ENCODE results near the gene GAK. TPM values are rescaled to one million over a fixed set of nuclear protein-coding genes. Genes with fewer than 3 reads are reported as not detected.

Gene GAK
- total RNA-seq, 3 donors from 2014 or later (not counting 1 experiment from before 2014, with no cell fraction given): 349 to 358 (median 349) TPM

- WGBS (ENCODE audit: insufficient coverage): 95% methylated on average over 35 of the region's 35 CpGs
- no peaks in the 10 kb centered on the region for H3K36me3 Mint-ChIP-seq
- TF ChIP-seq CTCF (IDR thresholded peaks at IDR 0.05): no peak
- no peak overlapping the region for H3K4me3 ChIP-seq (ENCODE audit: low read length)
- H3K4me1 Mint-ChIP-seq: peaks cover 4 to 10% of the 10 kb centered on the region in 2 donors
- no peaks in the 10 kb centered on the region for H3K9me3 ChIP-seq (ENCODE audit: control insufficient read depth, insufficient read depth, low read length)
- H3K4me3 Mint-ChIP-seq: no peak overlapping the region
- intact Hi-C loops (cut with micrococcal nuclease): no loop called here
- no peaks in the 10 kb centered on the region for H3K27me3 ChIP-seq (ENCODE audit: control insufficient read depth, insufficient read depth, low read length)
- ATAC-seq (no peak), DNase-seq (no peak)
- H3K27me3 Mint-ChIP-seq (ENCODE audit: low read depth in 2 of 2): no peaks in the 10 kb centered on the region
- peaks cover 51% of the 10 kb centered on the region for H3K36me3 ChIP-seq (ENCODE audit: control insufficient read depth, insufficient read depth, low read length)
- no peak overlapping the region for H3K27ac ChIP-seq (ENCODE audit: low read length)
- H3K27ac Mint-ChIP-seq: no peak overlapping the region
- H3K9me3 Mint-ChIP-seq: no peaks in the 10 kb centered on the region
- no peaks in the 10 kb centered on the region for H3K4me1 ChIP-seq (ENCODE audit: control insufficient read depth, insufficient read depth, low read length)
Measured at GRCh38 chr4:960636-961350, 28.7 kb upstream of the GAK start.

GRCh38 chr4:960140-960635 lies 28.1 kb upstream of the GAK start:
- peaks cover 49% of the 10 kb centered on the region for H3K36me3 ChIP-seq (ENCODE audit: control insufficient read depth, insufficient read depth, low read length)

GRCh38 chr4:959338-960139 lies 27.4 kb upstream of the GAK start:
- 92% methylated on average over 24 of the region's 24 CpGs for WGBS (ENCODE audit: insufficient coverage)
- no peak for DNase-seq

More at GRCh38 chr4:960140-960635, 28.1 kb upstream of the GAK start:
- Mint-ChIP-seq H3K4me1 (peaks cover 4 to 10% of the 10 kb centered on the region in 2 donors), H3K4me3 (no peak overlapping the region), H3K27me3 (ENCODE audit: low read depth in 2 of 2) (no peaks in the 10 kb centered on the region), H3K36me3 (no peaks in the 10 kb centered on the region), H3K27ac (peak overlapping the region; percentile 16 to 54), H3K9me3 (no peaks in the 10 kb centered on the region)
- H3K27ac ChIP-seq (ENCODE audit: low read length): no peak overlapping the region
- no peaks in the 10 kb centered on the region for H3K27me3 ChIP-seq (ENCODE audit: control insufficient read depth, insufficient read depth, low read length)
- H3K4me1 ChIP-seq (ENCODE audit: control insufficient read depth, insufficient read depth, low read length): no peaks in the 10 kb centered on the region
- DNase-seq: no peak
- no peaks in the 10 kb centered on the region for H3K9me3 ChIP-seq (ENCODE audit: control insufficient read depth, insufficient read depth, low read length)
- intact Hi-C loops (cut with micrococcal nuclease): no loop called here
- no peak for TF ChIP-seq CTCF (IDR thresholded peaks at IDR 0.05)
- WGBS (ENCODE audit: insufficient coverage): 94% methylated on average over 16 of the region's 16 CpGs
- no peak for ATAC-seq
- H3K4me3 ChIP-seq (ENCODE audit: low read length): no peak overlapping the region

More at GRCh38 chr4:959338-960139, 27.4 kb upstream of the GAK start:
- H3K36me3 ChIP-seq (ENCODE audit: control insufficient read depth, insufficient read depth, low read length): peaks cover 51% of the 10 kb centered on the region
- H3K4me3 ChIP-seq (ENCODE audit: low read length): no peak overlapping the region
- no peak overlapping the region for H3K27ac ChIP-seq (ENCODE audit: low read length)
- Mint-ChIP-seq H3K36me3 (no peaks in the 10 kb centered on the region), H3K27ac (peak overlapping the region; percentile 16 to 54), H3K27me3 (ENCODE audit: low read depth in 2 of 2) (no peaks in the 10 kb centered on the region), H3K9me3 (no peaks in the 10 kb centered on the region), H3K4me1 (peaks cover 4 to 10% of the 10 kb centered on the region in 2 donors), H3K4me3 (no peak overlapping the region)
- ATAC-seq: no peak
- no peaks in the 10 kb centered on the region for H3K9me3 ChIP-seq (ENCODE audit: control insufficient read depth, insufficient read depth, low read length)
- intact Hi-C loops (cut with micrococcal nuclease): no loop called here
- H3K27me3 ChIP-seq (ENCODE audit: control insufficient read depth, insufficient read depth, low read length): no peaks in the 10 kb centered on the region
- no peaks in the 10 kb centered on the region for H3K4me1 ChIP-seq (ENCODE audit: control insufficient read depth, insufficient read depth, low read length)
- TF ChIP-seq CTCF (IDR thresholded peaks at IDR 0.05): no peak

All from natural killer cell (primary cell).